GM23338 (cell line): ENCODE measurements around the gene PPP4R3A. TPM values are rescaled to one million over a fixed set of nuclear protein-coding genes. Genes with fewer than 3 reads are reported as not detected.

ENCODE experiments used
- ATAC-seq: fragments of 200-7000 bp; cut with Tn5 transposase; 3 replicates; pipeline ENCODE4 v1.9.1; 2020
- DNase-seq: peaks from one replicate; pipeline ENCODE4 v3.0.0-alpha.2; 2015; ENCODE audit warnings: low spot score
- H2AFZ ChIP-seq: fragments of 200-600 bp; sonication (generic); 2 replicates; pipeline ENCODE4 v1.8.0; 2016; ENCODE audit warnings: antibody characterized with exemption, mild to moderate bottlenecking, moderate library complexity
- H3F3A ChIP-seq: fragments of 200-600 bp; sonication (generic); replicated peaks from 2 replicates; pipeline ENCODE4 v1.8.0; 2017; ENCODE audit warnings: antibody characterized with exemption, mixed run types, low read depth
- H3K27ac ChIP-seq: fragments of 200-600 bp; sonication (generic); 2 replicates; pipeline ENCODE4 v1.6.1; 2016; ENCODE audit warnings: low read depth
- H3K27me3 ChIP-seq: fragments of 200-600 bp; sonication (generic); 2 replicates; pipeline ENCODE4 v1.8.0; 2016; ENCODE audit warnings: mild to moderate bottlenecking, mixed run types, moderate library complexity; ENCODE audit not compliant: insufficient read depth
- H3K36me3 ChIP-seq: fragments of 200-600 bp; sonication (generic); 2 replicates; pipeline ENCODE4 v1.8.0; 2016; ENCODE audit warnings: mild to moderate bottlenecking; ENCODE audit not compliant: insufficient read depth
- H3K4me1 ChIP-seq: fragments of 200-600 bp; sonication (generic); 2 replicates; pipeline ENCODE4 v1.8.0; 2016; ENCODE audit warnings: mild to moderate bottlenecking, moderate library complexity; ENCODE audit not compliant: insufficient read depth
- H3K4me2 ChIP-seq: fragments of 200-600 bp; sonication (generic); 2 replicates; pipeline ENCODE4 v1.7.1; 2017; ENCODE audit warnings: mixed run types
- H3K4me3 ChIP-seq: fragments of 200-600 bp; sonication (generic); 2 replicates; pipeline ENCODE4 v1.6.1; 2016; ENCODE audit warnings: mixed run types
- H3K79me2 ChIP-seq: fragments of 200-600 bp; sonication (generic); replicated peaks from 2 replicates; pipeline ENCODE4 v1.8.0; 2017; ENCODE audit warnings: mild to moderate bottlenecking; ENCODE audit not compliant: insufficient read depth
- H3K9me2 ChIP-seq: fragments of 200-600 bp; sonication (generic); 2 replicates; pipeline ENCODE4 v1.8.0; 2017; ENCODE audit not compliant: insufficient read depth
- H4K20me1 ChIP-seq: fragments of 200-600 bp; sonication (generic); replicated peaks from 2 replicates; pipeline ENCODE4 v1.8.0; 2017; ENCODE audit warnings: mild to moderate bottlenecking; ENCODE audit not compliant: insufficient read depth
- H3K27ac Mint-ChIP-seq: 2 replicates; pipeline ENCODE4 v1.8.0; 2020; ENCODE audit warnings: inconsistent platforms, mild to moderate bottlenecking, moderate library complexity, mixed read lengths
- H3K27me3 Mint-ChIP-seq: 3 replicates; pipeline ENCODE4 v1.8.0; 2022; ENCODE audit warnings: low read depth, mild to moderate bottlenecking, moderate library complexity, mixed read lengths, inconsistent platforms; ENCODE audit not compliant: insufficient read depth, poor library complexity
- H3K36me3 Mint-ChIP-seq: 3 replicates; pipeline ENCODE4 v1.8.0; 2021; ENCODE audit warnings: low read depth, mild to moderate bottlenecking, inconsistent platforms, moderate library complexity, mixed read lengths
- H3K4me1 Mint-ChIP-seq: 3 replicates; pipeline ENCODE4 v1.8.0; 2020; ENCODE audit warnings: mild to moderate bottlenecking, inconsistent platforms, mixed read lengths
- H3K4me3 Mint-ChIP-seq: 3 replicates; pipeline ENCODE4 v1.8.0; 2021; ENCODE audit warnings: moderate library complexity, mild to moderate bottlenecking, inconsistent platforms, mixed read lengths
- H3K9me3 Mint-ChIP-seq: 3 replicates; pipeline ENCODE4 v1.8.0; 2020; ENCODE audit warnings: moderate library complexity, mild to moderate bottlenecking, inconsistent platforms, mixed read lengths
- CREB1 ChIP-seq: fragments of 250-450 bp; sonication (Bioruptor Pico); IDR thresholded peaks from 2 replicates; pipeline ENCODE4 v1.5.0; 2020; ENCODE audit warnings: low read depth, mild to moderate bottlenecking, moderate library complexity
- EZH2 ChIP-seq: fragments of 200-600 bp; sonication (generic); IDR thresholded peaks from one replicate; pipeline ENCODE4 v1.8.0; 2017; ENCODE audit warnings: antibody characterized with exemption, mild to moderate bottlenecking, low read depth; ENCODE audit not compliant: unreplicated experiment
- EZH2phosphoT487 ChIP-seq: fragments of 200-600 bp; sonication (generic); IDR thresholded peaks from one replicate; pipeline ENCODE4 v1.8.1; 2018; ENCODE audit warnings: antibody characterized with exemption; ENCODE audit not compliant: unreplicated experiment
- JUNB ChIP-seq: IDR thresholded peaks from one replicate; pipeline ENCODE4 v1.6.1; 2016; ENCODE audit warnings: antibody characterized with exemption; ENCODE audit not compliant: unreplicated experiment
- NANOG ChIP-seq: IDR thresholded peaks from 2 replicates; pipeline ENCODE4 v1.6.1; 2016; ENCODE audit warnings: antibody characterized with exemption, borderline replicate concordance
- POLR2AphosphoS5 ChIP-seq: IDR thresholded peaks from 2 replicates; pipeline ENCODE4 v1.6.1; 2016; ENCODE audit warnings: antibody characterized with exemption, low read depth
- STAT1 ChIP-seq: IDR thresholded peaks from one replicate; pipeline ENCODE4 v1.6.1; 2016; ENCODE audit warnings: antibody characterized with exemption; ENCODE audit not compliant: unreplicated experiment
- ZNF114 ChIP-seq: fragments of 250-450 bp; sonication (Bioruptor Pico); IDR thresholded peaks from 2 replicates; pipeline ENCODE4 v1.5.0; 2020; ENCODE audit warnings: mild to moderate bottlenecking, moderate library complexity
- ZNF331 ChIP-seq: fragments of 250-450 bp; sonication (Bioruptor Pico); IDR thresholded peaks from 2 replicates; pipeline ENCODE4 v1.5.0; 2020; ENCODE audit warnings: low read depth, mild to moderate bottlenecking, moderate library complexity
- polyA plus RNA-seq: library from polyadenylated mRNA; unstranded; fragments of >200 nt; fragmentation: Nextera tagmentation; extraction: Ambion mirVana; gene quantifications from 2 replicates; pipeline ENCODE4 v1.2.1, GENCODE V29; 2016
- total RNA-seq: library from RNA; depleted of rRNA; stranded (reverse); fragments of >200 nt; shearing (Covaris generic); gene quantifications from 2 replicates; pipeline ENCODE4 v1.2.3, GENCODE V29; 2014
- TF ChIP-seq, protein P1 (sequence below): IDR thresholded peaks from one replicate; pipeline ENCODE4 v1.6.1; 2018; ENCODE audit warnings: antibody characterized with exemption; ENCODE audit not compliant: unreplicated experiment
- TF ChIP-seq, protein P2 (sequence below), 2 experiments: fragments of 200-600 bp in 1 of 2; sonication (generic) in 1 of 2; conservative IDR thresholded peaks; 2 replicates each; pipeline versions ENCODE4 v1.5.1 to v1.6.1; 2016 to 2017; ENCODE audit warnings: antibody characterized with exemption in 2 of 2, low read depth in 2 of 2, mild to moderate bottlenecking in 2 of 2, moderate library complexity in 1 of 2
- TF ChIP-seq, protein P3 (sequence below): IDR thresholded peaks from 2 replicates; pipeline ENCODE4 v1.6.1; 2016; ENCODE audit warnings: antibody characterized with exemption
- TF ChIP-seq, protein P4 (sequence below): fragments of 250-450 bp; sonication (Bioruptor Pico); IDR thresholded peaks from 2 replicates; pipeline ENCODE4 v1.5.0; 2020; ENCODE audit warnings: mild to moderate bottlenecking, moderate library complexity

The PPP4R3A gene
- total and polyA plus RNA-seq, 2 experiments from 2014 or later, result 50.3 to 128 TPM

DNA sequence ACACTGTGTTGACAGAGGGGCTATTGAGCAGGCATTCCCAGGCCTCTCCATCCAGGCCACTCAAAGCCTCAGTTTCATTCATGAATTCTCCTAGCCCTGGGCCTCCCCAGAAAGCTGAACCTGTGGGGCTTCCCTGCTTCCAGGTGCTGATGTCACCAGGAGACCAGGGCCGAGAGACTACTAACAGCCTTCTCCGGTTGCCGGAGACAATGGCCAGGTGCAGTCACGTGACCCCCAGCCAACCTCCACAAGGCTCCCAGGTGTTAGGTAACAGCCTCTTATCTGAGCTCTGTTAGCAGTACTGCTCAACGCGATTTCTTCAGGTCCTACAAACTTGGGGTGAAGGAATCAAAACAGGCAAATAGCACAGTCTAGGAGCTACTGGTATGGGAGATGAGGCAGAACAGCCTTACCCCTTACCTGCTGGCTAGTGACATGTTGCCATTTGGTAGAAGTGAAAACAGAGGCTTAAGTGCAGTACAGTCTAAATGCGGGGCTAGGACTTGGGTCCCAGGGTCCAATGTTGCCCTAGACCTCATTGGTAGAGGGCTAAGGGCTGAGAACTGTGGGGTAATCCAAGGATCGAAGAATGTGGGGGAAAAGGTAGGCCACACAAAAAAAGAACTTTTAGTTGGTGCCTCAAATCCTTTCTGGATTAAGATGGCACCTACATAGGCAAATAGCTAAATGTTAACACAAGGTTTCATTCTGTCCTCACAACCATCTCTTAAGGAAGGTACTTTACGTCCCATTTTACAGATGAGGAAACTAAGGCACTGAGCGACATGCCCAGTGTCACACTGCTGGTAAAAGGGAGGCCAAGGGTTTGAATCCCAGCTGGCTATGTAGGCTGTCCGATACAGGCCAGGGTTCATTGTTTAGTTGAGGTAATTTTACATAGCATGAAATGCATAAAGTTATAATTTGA, 96.3 kb downstream of the PPP4R3A start:
- peak overlapping the region; percentile 90 for H3K27ac ChIP-seq
- Mint-ChIP-seq H3K36me3 (peaks cover 35% of the 10 kb centered on the region), H3K4me1 (peaks cover 56% of the 10 kb centered on the region), H3K27ac (peak overlapping the region; percentile 88), H3K4me3 (peak overlapping the region; percentile 60), H3K9me3 (no peaks in the 10 kb centered on the region), H3K27me3 (peaks cover 16% of the 10 kb centered on the region)
- ATAC-seq (peak; percentile 75), DNase-seq (peak; percentile 97)
- no peaks in the 10 kb centered on the region for H3K36me3 ChIP-seq
- H3K9me2 ChIP-seq, result no peaks in the 10 kb centered on the region
- H3K4me2 ChIP-seq, result peak overlapping the region; percentile 96
- H3K79me2 ChIP-seq, result peaks cover 74% of the 10 kb centered on the region
- H3K4me3 ChIP-seq, result peak overlapping the region; percentile 25; the same call in 1 of the 2 replicates
- H3K4me1 ChIP-seq, result peaks cover 42% of the 10 kb centered on the region
- H3K27me3 ChIP-seq, result peaks cover 5% of the 10 kb centered on the region; the same call in 1 of the 2 replicates
- H3F3A ChIP-seq, result peaks cover 13% of the 10 kb centered on the region
- no peak for TF ChIP-seq STAT1
- TF ChIP-seq, protein P1, sequence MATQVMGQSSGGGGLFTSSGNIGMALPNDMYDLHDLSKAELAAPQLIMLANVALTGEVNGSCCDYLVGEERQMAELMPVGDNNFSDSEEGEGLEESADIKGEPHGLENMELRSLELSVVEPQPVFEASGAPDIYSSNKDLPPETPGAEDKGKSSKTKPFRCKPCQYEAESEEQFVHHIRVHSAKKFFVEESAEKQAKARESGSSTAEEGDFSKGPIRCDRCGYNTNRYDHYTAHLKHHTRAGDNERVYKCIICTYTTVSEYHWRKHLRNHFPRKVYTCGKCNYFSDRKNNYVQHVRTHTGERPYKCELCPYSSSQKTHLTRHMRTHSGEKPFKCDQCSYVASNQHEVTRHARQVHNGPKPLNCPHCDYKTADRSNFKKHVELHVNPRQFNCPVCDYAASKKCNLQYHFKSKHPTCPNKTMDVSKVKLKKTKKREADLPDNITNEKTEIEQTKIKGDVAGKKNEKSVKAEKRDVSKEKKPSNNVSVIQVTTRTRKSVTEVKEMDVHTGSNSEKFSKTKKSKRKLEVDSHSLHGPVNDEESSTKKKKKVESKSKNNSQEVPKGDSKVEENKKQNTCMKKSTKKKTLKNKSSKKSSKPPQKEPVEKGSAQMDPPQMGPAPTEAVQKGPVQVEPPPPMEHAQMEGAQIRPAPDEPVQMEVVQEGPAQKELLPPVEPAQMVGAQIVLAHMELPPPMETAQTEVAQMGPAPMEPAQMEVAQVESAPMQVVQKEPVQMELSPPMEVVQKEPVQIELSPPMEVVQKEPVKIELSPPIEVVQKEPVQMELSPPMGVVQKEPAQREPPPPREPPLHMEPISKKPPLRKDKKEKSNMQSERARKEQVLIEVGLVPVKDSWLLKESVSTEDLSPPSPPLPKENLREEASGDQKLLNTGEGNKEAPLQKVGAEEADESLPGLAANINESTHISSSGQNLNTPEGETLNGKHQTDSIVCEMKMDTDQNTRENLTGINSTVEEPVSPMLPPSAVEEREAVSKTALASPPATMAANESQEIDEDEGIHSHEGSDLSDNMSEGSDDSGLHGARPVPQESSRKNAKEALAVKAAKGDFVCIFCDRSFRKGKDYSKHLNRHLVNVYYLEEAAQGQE, result no peak
- no peak for TF ChIP-seq ZNF114
- no peak for TF ChIP-seq NANOG
- TF ChIP-seq, protein P2, sequence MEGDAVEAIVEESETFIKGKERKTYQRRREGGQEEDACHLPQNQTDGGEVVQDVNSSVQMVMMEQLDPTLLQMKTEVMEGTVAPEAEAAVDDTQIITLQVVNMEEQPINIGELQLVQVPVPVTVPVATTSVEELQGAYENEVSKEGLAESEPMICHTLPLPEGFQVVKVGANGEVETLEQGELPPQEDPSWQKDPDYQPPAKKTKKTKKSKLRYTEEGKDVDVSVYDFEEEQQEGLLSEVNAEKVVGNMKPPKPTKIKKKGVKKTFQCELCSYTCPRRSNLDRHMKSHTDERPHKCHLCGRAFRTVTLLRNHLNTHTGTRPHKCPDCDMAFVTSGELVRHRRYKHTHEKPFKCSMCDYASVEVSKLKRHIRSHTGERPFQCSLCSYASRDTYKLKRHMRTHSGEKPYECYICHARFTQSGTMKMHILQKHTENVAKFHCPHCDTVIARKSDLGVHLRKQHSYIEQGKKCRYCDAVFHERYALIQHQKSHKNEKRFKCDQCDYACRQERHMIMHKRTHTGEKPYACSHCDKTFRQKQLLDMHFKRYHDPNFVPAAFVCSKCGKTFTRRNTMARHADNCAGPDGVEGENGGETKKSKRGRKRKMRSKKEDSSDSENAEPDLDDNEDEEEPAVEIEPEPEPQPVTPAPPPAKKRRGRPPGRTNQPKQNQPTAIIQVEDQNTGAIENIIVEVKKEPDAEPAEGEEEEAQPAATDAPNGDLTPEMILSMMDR (conservative IDR thresholded peaks at IDR 0.05; ENCODE audit: low read depth in 2 of 2), result no peak
- peak; percentile 57 for TF ChIP-seq CREB1
- no peak for TF ChIP-seq EZH2phosphoT487
- TF ChIP-seq POLR2AphosphoS5, result peak; percentile 32; the same call in 1 of the 2 replicates
- no peak for TF ChIP-seq ZNF331 (CRISPR knock-in tag)
- TF ChIP-seq JUNB, result no peak
- no peak for TF ChIP-seq EZH2
- TF ChIP-seq, protein P3, sequence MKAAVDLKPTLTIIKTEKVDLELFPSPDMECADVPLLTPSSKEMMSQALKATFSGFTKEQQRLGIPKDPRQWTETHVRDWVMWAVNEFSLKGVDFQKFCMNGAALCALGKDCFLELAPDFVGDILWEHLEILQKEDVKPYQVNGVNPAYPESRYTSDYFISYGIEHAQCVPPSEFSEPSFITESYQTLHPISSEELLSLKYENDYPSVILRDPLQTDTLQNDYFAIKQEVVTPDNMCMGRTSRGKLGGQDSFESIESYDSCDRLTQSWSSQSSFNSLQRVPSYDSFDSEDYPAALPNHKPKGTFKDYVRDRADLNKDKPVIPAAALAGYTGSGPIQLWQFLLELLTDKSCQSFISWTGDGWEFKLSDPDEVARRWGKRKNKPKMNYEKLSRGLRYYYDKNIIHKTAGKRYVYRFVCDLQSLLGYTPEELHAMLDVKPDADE, result no peak
- TF ChIP-seq, protein P4, sequence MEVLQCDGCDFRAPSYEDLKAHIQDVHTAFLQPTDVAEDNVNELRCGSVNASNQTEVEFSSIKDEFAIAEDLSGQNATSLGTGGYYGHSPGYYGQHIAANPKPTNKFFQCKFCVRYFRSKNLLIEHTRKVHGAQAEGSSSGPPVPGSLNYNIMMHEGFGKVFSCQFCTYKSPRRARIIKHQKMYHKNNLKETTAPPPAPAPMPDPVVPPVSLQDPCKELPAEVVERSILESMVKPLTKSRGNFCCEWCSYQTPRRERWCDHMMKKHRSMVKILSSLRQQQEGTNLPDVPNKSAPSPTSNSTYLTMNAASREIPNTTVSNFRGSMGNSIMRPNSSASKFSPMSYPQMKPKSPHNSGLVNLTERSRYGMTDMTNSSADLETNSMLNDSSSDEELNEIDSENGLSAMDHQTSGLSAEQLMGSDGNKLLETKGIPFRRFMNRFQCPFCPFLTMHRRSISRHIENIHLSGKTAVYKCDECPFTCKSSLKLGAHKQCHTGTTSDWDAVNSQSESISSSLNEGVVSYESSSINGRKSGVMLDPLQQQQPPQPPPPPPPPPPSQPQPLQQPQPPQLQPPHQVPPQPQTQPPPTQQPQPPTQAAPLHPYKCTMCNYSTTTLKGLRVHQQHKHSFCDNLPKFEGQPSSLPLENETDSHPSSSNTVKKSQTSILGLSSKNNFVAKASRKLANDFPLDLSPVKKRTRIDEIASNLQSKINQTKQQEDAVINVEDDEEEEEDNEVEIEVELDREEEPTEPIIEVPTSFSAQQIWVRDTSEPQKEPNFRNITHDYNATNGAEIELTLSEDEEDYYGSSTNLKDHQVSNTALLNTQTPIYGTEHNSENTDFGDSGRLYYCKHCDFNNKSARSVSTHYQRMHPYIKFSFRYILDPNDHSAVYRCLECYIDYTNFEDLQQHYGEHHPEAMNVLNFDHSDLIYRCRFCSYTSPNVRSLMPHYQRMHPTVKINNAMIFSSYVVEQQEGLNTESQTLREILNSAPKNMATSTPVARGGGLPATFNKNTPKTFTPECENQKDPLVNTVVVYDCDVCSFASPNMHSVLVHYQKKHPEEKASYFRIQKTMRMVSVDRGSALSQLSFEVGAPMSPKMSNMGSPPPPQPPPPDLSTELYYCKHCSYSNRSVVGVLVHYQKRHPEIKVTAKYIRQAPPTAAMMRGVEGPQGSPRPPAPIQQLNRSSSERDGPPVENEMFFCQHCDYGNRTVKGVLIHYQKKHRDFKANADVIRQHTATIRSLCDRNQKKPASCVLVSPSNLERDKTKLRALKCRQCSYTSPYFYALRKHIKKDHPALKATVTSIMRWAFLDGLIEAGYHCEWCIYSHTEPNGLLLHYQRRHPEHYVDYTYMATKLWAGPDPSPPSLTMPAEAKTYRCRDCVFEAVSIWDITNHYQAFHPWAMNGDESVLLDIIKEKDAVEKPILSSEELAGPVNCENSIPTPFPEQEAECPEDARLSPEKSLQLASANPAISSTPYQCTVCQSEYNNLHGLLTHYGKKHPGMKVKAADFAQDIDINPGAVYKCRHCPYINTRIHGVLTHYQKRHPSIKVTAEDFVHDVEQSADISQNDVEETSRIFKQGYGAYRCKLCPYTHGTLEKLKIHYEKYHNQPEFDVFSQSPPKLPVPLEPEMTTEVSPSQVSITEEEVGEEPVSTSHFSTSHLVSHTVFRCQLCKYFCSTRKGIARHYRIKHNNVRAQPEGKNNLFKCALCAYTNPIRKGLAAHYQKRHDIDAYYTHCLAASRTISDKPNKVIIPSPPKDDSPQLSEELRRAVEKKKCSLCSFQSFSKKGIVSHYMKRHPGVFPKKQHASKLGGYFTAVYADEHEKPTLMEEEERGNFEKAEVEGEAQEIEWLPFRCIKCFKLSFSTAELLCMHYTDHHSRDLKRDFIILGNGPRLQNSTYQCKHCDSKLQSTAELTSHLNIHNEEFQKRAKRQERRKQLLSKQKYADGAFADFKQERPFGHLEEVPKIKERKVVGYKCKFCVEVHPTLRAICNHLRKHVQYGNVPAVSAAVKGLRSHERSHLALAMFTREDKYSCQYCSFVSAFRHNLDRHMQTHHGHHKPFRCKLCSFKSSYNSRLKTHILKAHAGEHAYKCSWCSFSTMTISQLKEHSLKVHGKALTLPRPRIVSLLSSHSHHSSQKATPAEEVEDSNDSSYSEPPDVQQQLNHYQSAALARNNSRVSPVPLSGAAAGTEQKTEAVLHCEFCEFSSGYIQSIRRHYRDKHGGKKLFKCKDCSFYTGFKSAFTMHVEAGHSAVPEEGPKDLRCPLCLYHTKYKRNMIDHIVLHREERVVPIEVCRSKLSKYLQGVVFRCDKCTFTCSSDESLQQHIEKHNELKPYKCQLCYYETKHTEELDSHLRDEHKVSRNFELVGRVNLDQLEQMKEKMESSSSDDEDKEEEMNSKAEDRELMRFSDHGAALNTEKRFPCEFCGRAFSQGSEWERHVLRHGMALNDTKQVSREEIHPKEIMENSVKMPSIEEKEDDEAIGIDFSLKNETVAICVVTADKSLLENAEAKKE (CRISPR knock-in tag), result peak; percentile 61
- H2AFZ ChIP-seq, result no peak overlapping the region
- peaks cover 18% of the 10 kb centered on the region for H4K20me1 ChIP-seq
